GM11168 (cell line): ENCODE measurements around the gene NFATC1.

Source experiments
- in situ Hi-C: fragments of 300-500 bp; cut with MboI; formaldehyde crosslinking; loops from one replicate; pipeline ENCODE4 v1.12.0; 2022; ENCODE audit warnings: low sequenced_read_pairs; ENCODE audit not compliant: unreplicated experiment

Gene NFATC1

DNA sequence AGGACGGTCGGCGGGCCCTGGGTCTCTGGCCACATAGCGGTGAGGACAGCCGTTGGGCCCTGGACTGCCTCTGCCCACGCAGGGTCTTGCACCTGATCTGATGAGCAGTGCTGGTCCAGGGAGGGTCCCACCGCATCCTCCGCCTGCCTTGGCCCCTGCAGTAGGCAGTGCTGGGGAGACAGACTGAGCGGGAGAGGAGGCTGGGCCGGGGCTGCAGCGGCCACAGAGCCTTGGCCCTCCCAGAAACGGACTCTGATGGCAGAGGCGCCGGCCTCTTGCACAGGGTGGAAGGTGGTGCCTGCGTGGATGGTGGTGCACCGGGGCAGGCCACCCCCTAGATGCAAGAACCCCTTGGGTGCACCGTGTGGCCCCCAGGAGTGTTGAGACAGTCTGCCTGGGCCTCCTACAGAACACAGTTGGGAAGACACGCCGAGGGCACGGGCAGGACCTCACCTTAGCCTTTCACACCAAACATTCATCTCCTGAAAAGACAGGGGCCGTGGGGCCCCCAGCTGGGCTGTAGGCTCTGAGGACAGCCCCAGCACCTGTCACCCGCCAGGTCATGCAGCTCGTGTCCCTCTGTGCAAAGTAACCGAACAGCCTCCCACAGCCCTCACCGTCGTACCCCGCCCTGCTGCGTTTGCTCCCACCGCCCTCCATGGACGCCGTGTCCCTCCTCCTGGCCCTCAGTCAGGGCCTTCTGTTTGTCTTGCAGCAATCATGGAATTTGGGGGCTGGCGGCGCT is 36.8 kb downstream of the NFATC1 start:
- in situ Hi-C loops = no loop called here

GRCh38 chr18:79433431-79433830 is 37.7 kb downstream of the NFATC1 start:
- in situ Hi-C loops = no loop called here

- in situ Hi-C loops = no loop called here
Measured at GRCh38 chr18:79434607-79435401, 39.1 kb downstream of the NFATC1 start.

- in situ Hi-C loops = no loop called here
Measured at GRCh38 chr18:79436556-79437275, 41.0 kb downstream of the NFATC1 start.

DNA sequence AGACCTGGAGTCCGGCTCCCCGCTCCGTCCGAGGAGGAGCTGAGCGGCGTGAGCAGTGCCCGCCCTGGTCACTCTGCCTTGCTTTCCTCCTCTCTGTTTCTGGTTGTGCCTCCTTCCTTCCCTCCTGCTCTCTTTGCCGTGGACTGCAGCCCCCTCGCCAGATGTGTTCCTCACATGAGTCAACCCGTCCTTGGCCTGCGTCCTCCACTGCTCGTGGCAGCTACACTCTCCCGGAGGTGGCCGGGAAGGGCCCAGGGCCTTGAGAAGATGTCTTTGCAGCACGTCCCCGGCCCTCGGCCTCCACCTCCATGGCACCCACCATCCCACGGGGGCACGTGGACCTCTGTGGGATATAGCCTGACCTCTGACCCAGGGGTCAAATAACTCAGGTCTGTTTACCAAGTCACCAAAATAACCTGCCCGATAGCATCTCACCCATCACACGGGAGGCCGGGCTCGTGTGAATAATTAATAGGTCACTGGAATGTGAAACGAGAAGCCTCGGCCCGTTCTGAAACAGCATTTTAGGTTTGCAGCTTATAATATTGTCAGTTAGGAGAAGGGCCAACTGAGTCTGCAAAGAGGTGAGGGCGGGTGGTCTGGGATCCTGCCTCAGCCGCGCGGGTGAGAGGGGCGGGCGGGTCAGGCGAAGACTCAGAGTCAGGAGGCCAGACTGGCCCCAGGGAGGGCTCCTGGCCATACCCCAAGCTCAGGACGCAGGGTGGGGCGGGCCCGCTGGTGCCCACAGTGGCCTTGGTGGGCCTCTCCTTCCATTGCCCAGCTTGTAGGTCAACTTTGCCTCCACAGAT is 42.6 kb downstream of the NFATC1 start:
- in situ Hi-C loops = no loop called here

GRCh38 chr18:79438898-79439627 is 43.3 kb downstream of the NFATC1 start:
- in situ Hi-C loops = no loop called here

- in situ Hi-C loops = no loop called here
Measured at GRCh38 chr18:79439628-79440023, 43.9 kb downstream of the NFATC1 start.

DNA sequence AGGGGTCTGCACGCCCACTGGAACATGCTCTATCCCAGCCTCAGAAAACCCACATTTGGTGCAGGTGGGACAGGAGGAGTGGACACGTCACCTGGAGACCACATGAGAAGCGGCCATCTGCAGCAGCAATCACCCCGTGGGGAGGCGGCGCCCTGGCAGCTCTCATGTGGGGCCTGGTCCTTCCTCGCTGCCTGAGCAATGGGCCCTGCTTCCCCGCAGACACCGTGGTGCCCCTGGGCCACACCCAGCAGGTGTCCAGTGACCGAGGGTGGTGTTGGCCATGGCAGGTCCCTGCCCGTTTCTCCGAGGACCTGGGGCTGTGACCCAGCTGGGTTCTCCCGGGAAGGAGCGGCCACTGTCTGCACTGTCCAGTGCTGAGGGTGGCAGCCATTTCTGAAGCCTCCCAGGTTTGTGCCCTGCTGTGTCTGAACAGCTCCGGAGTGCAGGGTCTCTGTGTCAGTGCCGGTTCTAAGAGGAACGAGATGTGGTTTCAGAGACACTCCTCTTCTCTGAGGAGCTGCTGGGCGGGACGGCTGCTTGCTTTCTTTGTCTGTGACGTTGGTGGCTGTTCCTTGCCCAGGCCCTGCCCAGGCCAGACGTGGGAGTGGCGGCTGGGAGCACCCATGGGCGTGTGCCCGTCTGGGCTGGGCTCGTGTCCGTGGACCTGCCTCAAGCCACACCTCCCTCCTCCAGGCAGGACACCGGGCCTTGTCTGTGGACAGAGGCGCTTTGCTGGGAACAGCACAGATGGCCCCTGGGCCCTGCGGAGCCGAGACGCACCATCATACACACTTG is 44.8 kb downstream of the NFATC1 start:
- in situ Hi-C loops = no loop called here

DNA sequence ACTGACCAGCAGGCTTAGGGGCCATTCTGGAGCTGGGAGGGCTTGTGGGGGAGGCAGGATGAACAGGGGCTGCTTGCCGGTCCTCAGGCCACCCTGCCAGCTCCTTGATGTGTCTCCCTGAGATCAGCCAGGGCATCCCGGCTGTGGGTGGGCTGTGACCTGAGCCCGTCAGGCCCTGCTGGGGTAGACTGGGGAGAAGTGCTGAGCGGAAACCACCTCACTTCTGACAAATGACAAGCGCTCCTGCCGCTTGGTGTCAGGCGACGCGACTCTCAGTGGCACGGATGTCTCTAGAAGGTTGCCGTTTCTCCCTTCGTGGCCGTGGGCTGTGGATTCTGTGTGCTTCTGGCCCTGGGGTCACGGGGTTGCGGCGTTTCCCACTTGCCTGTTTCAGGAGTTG is 45.7 kb downstream of the NFATC1 start:
- in situ Hi-C loops = no loop called here

DNA sequence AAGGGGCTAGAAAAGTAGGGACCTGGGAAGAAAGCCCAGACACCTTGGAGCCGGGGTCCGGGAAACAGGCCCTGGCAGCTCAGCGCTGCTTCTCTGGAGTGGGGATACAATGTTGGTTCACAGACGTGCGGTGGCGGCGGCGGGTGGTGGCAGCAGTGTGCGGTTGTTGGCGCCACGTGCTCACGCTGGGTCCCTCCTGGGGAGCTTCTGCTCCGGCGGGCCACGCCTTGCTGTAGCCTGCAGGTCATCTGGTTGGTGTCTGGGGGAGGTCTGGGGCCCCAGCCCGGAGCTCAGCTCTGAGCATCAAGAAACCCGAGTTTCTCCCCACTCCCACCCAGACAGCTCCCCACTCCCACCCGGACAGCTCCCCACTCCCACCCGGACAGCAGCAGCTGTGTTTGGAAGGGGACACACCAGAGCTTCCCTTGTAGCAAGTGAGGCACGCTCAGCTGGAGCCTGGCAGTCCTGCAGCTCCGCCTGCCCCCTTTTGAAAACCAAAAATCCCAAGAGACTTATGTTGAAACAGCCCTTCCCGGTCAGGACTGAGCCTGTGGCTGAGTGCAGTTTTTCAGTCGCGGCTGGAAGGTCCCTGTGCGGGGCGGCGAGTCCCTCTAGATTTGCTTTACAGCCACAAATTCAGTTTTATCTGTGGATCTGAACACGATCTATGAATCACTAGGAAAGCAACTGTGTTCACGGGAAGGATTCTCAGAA is 46.9 kb downstream of the NFATC1 start:
- in situ Hi-C loops = no loop called here

GRCh38 chr18:79445221-79445620 is 49.5 kb downstream of the NFATC1 start:
- in situ Hi-C loops = no loop called here

DNA sequence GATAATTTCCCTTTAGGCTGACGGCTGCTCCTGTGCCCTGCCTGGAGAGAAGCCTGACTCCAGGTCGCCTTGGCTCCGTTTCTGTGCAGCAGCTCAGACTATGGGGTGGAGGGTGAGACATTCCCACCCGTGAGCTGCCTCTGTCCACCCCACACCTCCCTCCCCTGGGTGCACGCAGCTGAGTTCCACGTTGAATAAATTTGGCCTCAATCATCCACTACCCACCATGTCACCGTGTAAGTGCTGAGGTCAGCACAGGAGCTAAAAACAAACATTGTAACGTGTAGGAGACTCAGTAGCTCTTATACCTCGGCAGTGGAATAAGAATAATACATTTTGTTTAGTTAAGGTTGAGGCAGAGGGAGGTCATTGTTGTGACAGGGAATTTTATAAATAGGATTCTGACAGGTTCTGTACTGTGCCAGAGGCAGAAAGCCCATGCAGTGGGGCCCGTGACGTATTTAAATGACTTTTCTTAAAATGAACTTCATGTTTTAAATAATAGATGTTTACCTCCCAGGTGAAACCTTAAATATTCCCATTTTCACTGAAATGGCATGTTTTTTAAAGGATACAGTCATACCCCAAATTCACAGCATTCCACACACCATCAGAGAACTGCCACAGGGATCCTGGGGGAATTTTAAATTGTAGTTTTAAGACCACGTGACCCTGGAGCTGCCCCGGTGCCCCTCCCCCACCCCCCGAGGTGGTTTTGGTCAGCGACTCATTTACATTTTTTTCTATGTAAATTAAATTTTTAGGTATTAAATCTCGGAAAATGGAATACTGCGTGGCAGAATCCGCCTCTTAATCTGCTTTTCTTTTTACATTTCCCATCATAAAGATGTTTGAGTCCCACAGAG is 50.2 kb downstream of the NFATC1 start:
- in situ Hi-C loops = no loop called here

DNA sequence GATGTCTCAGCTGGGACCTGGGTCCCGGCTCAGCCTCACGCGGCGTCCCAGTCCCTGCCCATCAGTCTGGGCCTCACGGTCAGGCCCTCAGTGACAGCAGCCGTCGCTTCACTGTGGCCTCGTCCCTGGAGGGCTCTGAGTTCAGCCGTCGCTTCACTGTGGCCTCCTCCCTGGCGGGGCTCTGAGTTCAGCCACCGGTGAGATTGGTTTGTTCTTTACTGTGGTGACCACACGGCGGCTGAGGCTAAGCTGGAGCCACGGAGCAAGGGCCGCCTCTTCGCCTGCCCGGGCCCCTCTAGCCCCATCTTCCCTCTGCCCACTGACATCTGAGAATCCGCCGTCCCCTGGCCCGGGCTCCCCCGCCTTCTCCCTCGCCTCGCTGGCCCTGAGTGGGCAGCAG is 51.2 kb downstream of the NFATC1 start:
- in situ Hi-C loops = no loop called here

DNA sequence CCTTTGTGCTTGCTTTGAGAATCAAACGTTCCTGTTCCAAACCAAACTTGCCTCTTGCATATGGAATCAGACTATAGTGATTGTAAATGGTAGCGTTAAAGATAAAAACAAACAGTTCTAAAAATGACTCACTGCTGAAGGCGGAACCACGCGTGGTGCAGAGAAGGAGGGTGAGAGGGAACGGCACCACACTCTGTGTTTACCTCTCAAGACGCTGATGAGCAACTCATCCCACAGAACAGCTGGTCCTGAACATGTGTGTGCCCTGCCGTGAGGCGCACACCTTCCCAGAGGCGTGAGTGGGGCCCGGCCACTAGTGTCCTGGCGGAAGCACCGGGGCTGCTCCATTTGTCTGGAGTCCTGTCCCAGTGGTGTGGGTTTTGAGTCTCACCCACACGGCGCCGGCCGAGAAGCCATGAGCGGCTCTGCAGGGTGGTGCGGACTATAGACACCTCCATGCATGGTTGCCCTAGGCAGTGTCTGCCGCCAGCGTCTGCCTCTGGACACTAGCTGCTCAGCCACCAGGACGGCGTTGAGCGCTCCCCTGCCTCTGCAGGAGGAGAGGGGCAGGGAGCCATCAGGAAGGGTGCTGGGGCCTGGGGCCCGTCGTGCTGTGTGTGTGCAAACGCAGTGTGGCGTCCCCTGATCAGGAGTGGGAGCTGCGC is 52.1 kb downstream of the NFATC1 start:
- in situ Hi-C loops = no loop called here

- in situ Hi-C loops = no loop called here
Measured at GRCh38 chr18:79448621-79449020, 52.9 kb downstream of the NFATC1 start.

GRCh38 chr18:79449551-79450288 is 54.0 kb downstream of the NFATC1 start:
- in situ Hi-C loops = no loop called here
